Measurements from ENCODE around the gene USPL1. TPM values are rescaled to one million over a fixed set of nuclear protein-coding genes. Genes with fewer than 3 reads are reported as not detected.

Gene USPL1
- total RNA-seq, 4 donors from 2014 or later, result 8.4 to 19.1 (median 10.6) TPM

DNA sequence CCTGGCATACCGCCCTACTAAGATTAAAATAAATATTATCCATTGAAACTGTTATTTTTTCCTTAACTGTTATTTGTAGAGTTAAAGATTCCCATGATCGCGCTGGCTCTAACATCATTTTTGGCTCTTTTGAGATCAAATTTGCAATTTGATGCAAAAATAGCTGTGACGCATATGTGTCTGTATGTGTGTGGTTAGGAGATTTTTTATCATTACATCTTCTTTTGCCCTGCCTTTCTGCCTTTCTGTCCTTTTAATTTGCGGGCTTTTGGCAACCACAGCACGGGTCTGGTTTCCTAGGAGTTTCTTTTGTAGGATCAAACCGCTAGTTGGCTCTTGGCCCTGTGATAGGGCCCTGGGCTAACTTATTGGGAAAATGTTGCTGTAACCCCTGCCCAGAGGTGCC is 80.3 kb downstream of the USPL1 start:
- TF ChIP-seq, protein P1, sequence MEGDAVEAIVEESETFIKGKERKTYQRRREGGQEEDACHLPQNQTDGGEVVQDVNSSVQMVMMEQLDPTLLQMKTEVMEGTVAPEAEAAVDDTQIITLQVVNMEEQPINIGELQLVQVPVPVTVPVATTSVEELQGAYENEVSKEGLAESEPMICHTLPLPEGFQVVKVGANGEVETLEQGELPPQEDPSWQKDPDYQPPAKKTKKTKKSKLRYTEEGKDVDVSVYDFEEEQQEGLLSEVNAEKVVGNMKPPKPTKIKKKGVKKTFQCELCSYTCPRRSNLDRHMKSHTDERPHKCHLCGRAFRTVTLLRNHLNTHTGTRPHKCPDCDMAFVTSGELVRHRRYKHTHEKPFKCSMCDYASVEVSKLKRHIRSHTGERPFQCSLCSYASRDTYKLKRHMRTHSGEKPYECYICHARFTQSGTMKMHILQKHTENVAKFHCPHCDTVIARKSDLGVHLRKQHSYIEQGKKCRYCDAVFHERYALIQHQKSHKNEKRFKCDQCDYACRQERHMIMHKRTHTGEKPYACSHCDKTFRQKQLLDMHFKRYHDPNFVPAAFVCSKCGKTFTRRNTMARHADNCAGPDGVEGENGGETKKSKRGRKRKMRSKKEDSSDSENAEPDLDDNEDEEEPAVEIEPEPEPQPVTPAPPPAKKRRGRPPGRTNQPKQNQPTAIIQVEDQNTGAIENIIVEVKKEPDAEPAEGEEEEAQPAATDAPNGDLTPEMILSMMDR (IDR thresholded peaks at IDR 0.05), result no peak
- TF ChIP-seq POLR2A (IDR thresholded peaks at IDR 0.05), result no peak
- no peaks in the 10 kb centered on the region for H3K27me3 ChIP-seq
- WGBS, 2 donors, result 17 to 44% methylated on average over 7 of the region's 7 CpGs
- no peak for DNase-seq
- no peaks in the 10 kb centered on the region for H3K9me3 ChIP-seq
- peak overlapping the region in 2 of 4 donors; percentile 3 to 42 for H3K27ac ChIP-seq
- intact Hi-C loops (cut with DNase I), result no loop called here
- no peaks in the 10 kb centered on the region for H3K36me3 ChIP-seq
- H3K4me3 ChIP-seq, result no peak overlapping the region
- peaks cover 6 to 27% (median 13%) of the 10 kb centered on the region in 3 donors for H3K4me1 ChIP-seq

DNA sequence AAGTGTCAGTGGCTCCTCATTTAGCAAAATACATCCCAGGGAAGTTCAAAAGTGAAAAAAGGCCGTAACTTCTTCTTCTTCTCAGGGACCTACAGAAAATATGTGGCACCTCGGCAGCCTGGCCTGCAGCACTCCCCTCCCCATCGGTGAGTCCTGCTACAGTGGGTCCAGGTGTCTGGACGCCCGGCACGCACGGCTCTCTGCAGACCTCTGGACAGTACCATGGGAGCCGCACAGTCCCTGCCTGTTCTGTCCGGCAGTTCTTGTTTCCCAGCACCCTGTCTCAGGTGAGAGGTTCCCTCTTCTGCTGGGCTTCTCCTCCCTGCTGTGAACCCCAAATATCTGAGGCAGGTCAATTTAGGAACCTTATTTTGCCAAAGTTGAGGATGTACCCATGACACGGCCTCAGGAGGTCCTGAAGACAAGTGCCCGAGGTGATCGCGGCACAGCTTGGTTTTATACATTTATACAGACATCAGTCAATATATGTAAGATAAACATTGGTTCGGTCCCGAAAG is 80.8 kb downstream of the USPL1 start:
- Histone ChIP-seq H3K4me1 (peaks cover 6 to 27% (median 13%) of the 10 kb centered on the region in 3 donors), H3K36me3 (no peaks in the 10 kb centered on the region), H3K27ac (peak overlapping the region in 1 of 4 donors; percentile 42), H3K4me3 (no peak overlapping the region), H3K27me3 (no peaks in the 10 kb centered on the region), H3K9me3 (no peaks in the 10 kb centered on the region)
- TF ChIP-seq, protein P1 (IDR thresholded peaks at IDR 0.05), result no peak
- TF ChIP-seq POLR2A (IDR thresholded peaks at IDR 0.05), result no peak
- DNase-seq, result no peak
- intact Hi-C loops (cut with DNase I), result no loop called here
- 82 to 94% methylated on average over 15 of the region's 15 CpGs for WGBS, 2 donors

DNA sequence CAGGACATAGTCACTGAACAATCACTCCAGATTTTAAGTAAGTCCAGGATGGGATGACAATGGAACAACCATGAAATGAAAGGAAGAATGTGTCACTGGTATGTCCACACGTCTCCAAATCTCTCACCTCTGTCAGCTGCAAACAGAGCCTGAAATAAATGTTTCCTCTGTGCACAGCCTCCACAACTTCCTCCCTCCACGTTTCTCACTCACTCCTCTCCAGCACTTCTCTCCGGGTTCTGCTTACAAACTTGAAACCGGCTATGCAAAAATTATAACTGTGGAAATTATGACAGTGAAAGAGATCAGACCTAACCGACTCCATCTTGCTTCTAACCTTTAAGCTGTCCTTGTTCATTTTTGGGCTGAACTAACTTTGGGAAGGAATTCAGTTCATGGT is 82.6 kb downstream of the USPL1 start:
- no peaks in the 10 kb centered on the region for H3K9me3 ChIP-seq
- no peak for DNase-seq
- H3K4me1 ChIP-seq, result peaks cover 6 to 27% (median 13%) of the 10 kb centered on the region in 3 donors
- no peak for TF ChIP-seq POLR2A (IDR thresholded peaks at IDR 0.05)
- TF ChIP-seq, protein P1 (IDR thresholded peaks at IDR 0.05), result no peak
- intact Hi-C loops (cut with DNase I), result no loop called here
- no peak overlapping the region for H3K4me3 ChIP-seq
- no peaks in the 10 kb centered on the region for H3K27me3 ChIP-seq
- WGBS, 2 donors, result 50 to 76% methylated on average over 5 of the region's 5 CpGs
- H3K27ac ChIP-seq, result no peak overlapping the region
- no peaks in the 10 kb centered on the region for H3K36me3 ChIP-seq

DNA sequence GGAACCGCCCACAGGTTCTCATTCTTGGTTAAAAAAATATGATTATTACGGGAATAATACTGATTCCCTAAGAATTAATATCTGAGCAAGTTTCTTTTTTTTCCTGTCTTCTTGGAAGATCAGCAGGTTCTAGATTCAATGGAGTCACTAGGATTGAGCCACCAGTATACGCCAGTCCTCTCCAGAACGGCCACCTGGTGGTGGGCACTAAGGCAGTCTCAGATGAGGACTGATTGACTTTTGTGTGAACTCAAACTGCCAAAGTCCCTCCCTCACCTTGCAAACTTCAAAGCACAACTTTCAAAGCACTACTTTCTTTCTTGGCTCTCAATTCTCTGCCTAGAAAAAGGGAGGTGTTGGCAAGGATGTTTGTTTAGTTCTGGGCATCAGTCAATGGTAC is 84.3 kb downstream of the USPL1 start:
- intact Hi-C loops (cut with DNase I), result no loop called here
- DNase-seq, result no peak
- no peak overlapping the region for H3K27ac ChIP-seq
- H3K4me1 ChIP-seq, result peaks cover 5 to 16% (median 6%) of the 10 kb centered on the region in 3 donors
- H3K27me3 ChIP-seq, result no peaks in the 10 kb centered on the region
- 88 to 93% methylated on average over 3 to 4 of the region's 4 CpGs for WGBS, 2 donors
- H3K36me3 ChIP-seq, result no peaks in the 10 kb centered on the region
- H3K9me3 ChIP-seq, result no peaks in the 10 kb centered on the region
- TF ChIP-seq, protein P1 (IDR thresholded peaks at IDR 0.05), result no peak
- TF ChIP-seq POLR2A (IDR thresholded peaks at IDR 0.05), result no peak
- H3K4me3 ChIP-seq, result no peak overlapping the region

DNA sequence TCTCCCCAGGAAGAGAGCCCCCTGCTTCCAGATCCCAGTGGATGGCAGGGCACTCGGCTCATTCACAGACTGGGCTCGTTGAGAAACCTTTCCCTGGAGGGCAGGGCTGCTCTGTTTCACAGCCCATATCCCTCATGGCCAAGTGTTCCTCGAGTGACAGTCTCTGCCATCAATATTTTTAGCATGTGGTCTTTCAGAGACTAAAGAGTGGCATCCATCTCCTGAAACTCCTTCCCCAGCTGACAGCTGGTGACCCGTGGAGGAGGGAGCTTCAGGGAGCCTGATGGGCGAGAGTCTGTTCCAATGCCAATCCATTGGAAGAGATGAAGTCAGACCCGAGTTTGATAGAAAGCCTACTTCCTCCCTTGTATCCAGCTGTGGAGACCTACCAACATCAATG is 86.9 kb downstream of the USPL1 start:
- intact Hi-C loops (cut with DNase I), result no loop called here
- no peaks in the 10 kb centered on the region for H3K9me3 ChIP-seq
- TF ChIP-seq POLR2A (IDR thresholded peaks at IDR 0.05), result no peak
- TF ChIP-seq, protein P1 (IDR thresholded peaks at IDR 0.05), result no peak
- DNase-seq, result no peak
- H3K27ac ChIP-seq, result no peak overlapping the region
- H3K4me3 ChIP-seq, result no peak overlapping the region
- WGBS, 2 donors, result 66 to 69% methylated on average over 3 to 5 of the region's 6 CpGs
- no peaks in the 10 kb centered on the region for H3K36me3 ChIP-seq
- no peaks in the 10 kb centered on the region for H3K27me3 ChIP-seq
- H3K4me1 ChIP-seq, result no peaks in the 10 kb centered on the region

Data from esophagus squamous epithelium (tissue), 5 donors.